NOMO-1 (cell line): ENCODE measurements around the gene XYLB.
"Not testable (repeated sequence)": the region's sequence is repeated elsewhere in the genome, so short reads cannot be mapped to it uniquely, and the experiment has no call there.

Experiments used
- DNase-seq, 2 experiments: peaks; one replicate each; lab custom pipeline; 2025; ENCODE audit not compliant: unreplicated experiment in 2 of 2; lab: John Stamatoyannopoulos, UW

The XYLB gene

GRCh38 chr3:38346587-38347410 is at the start of gene XYLB:
TSS of gene XYLB (plus strand) at chr3:38346785. CDS start at chr3:38346869, 84 bp downstream.
- DNase-seq, result peak; percentile 79 to 83

GRCh38 chr3:38297053-38297452 is 49.5 kb upstream of the XYLB start:
- not testable (repeated sequence) for DNase-seq

GRCh38 chr3:38297537-38297936 is 49.0 kb upstream of the XYLB start:
- DNase-seq, result no peak

GRCh38 chr3:38297947-38298711 is 48.5 kb upstream of the XYLB start:
- DNase-seq, result no peak

GRCh38 chr3:38306941-38307340 is 39.6 kb upstream of the XYLB start:
- no peak for DNase-seq

GRCh38 chr3:38307599-38307998 is 39.0 kb upstream of the XYLB start:
- no peak for DNase-seq

GRCh38 chr3:38308456-38308855 is 38.1 kb upstream of the XYLB start:
- no peak for DNase-seq

- DNase-seq, result peak; percentile 75 to 90
These were observed 35.1 kb upstream of the XYLB start for GRCh38 chr3:38311476-38311875.

- DNase-seq, result no peak
These were observed 34.6 kb upstream of the XYLB start for GRCh38 chr3:38311941-38312340.

- no peak for DNase-seq
These were observed 34.2 kb upstream of the XYLB start for GRCh38 chr3:38312356-38312755.

- no peak for DNase-seq
These were observed 33.3 kb upstream of the XYLB start for GRCh38 chr3:38313263-38313662.

- DNase-seq, result peak in 1 of 2 experiments; percentile 18
These were observed 32.9 kb upstream of the XYLB start for GRCh38 chr3:38313695-38314094.

GRCh38 chr3:38314112-38314763 is 32.3 kb upstream of the XYLB start:
- DNase-seq, result no peak

- no peak for DNase-seq
These were observed 31.7 kb upstream of the XYLB start for GRCh38 chr3:38314764-38315487.

GRCh38 chr3:38315488-38316230 is 30.9 kb upstream of the XYLB start:
- DNase-seq, result no peak

GRCh38 chr3:38316356-38317191 is 30.0 kb upstream of the XYLB start:
- no peak for DNase-seq

- peak in 1 of 2 experiments; percentile 11 for DNase-seq
These were observed 29.3 kb upstream of the XYLB start for GRCh38 chr3:38317192-38317759.

GRCh38 chr3:38318766-38319671 is 27.6 kb upstream of the XYLB start:
- no peak for DNase-seq
